A549 treated with Hydrocortisone at 1 μM for 4 hours (cell line): ENCODE data around the gene SNX18. TPM values are rescaled to one million over a fixed set of nuclear protein-coding genes. Genes with fewer than 3 reads are reported as not detected.

ENCODE experiments used
- total RNA-seq: library from RNA; stranded (reverse); fragments of 200-300 nt; extraction: Qiagen RNA extraction; gene quantifications from 5 replicates; pipeline ENCODE4 v1.2.3, GENCODE V29; 2022

SNX18 gene, protein sequence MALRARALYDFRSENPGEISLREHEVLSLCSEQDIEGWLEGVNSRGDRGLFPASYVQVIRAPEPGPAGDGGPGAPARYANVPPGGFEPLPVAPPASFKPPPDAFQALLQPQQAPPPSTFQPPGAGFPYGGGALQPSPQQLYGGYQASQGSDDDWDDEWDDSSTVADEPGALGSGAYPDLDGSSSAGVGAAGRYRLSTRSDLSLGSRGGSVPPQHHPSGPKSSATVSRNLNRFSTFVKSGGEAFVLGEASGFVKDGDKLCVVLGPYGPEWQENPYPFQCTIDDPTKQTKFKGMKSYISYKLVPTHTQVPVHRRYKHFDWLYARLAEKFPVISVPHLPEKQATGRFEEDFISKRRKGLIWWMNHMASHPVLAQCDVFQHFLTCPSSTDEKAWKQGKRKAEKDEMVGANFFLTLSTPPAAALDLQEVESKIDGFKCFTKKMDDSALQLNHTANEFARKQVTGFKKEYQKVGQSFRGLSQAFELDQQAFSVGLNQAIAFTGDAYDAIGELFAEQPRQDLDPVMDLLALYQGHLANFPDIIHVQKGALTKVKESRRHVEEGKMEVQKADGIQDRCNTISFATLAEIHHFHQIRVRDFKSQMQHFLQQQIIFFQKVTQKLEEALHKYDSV
- 4.1 to 6.4 TPM (median 5.9 TPM) in 5 replicates for total RNA-seq

GRCh38 chr5:54517512-54518145, at the start of gene SNX18:
SNX18 (plus strand) TSS chr5:54517759; CDS start chr5:54517953, 194 bp downstream.

Other genes starting within 250 kb of the SNX18 start
- gene ARL15, start 207.2 kb upstream of the SNX18 start, total RNA-seq = 3.0 to 5.6 TPM (median 4.1 TPM) in 5 replicates
- gene HSPB3, start 62.1 kb upstream of the SNX18 start, total RNA-seq = 0.23 TPM in 1 of 5 replicates, not detected in the others